ENCODE data around the gene COL1A1. TPM values are rescaled to one million over a fixed set of nuclear protein-coding genes. Genes with fewer than 3 reads are reported as not detected.

The COL1A1 gene
- total and polyA plus RNA-seq, 3 donors from 2014 or later, result 32.5 to 557 (median 35.1) TPM

DNA sequence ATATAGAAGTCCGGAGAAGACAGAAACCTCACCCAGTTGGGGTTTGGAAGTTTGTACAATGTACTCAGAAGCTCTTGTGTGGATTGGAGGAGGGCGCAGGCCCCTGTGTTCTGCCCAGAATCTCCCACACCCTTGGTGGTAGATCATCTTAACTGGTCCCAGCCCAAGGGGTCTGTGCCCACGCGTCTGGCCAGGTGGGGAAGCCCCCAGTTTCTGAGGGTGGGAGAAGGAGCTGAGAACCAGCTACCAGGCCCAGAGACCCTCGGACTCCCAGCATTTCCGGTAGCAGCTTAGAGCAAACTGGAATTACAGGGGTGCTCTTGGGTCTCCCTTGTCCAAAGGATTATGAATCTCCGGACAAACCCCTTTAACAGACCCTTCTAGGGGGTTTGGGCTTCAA lies 48.7 kb downstream of the COL1A1 start:
- Histone ChIP-seq H3K4me1 (peaks cover 53% of the 10 kb centered on the region), H3K4me3 (no peak overlapping the region), H3K27me3 (no peaks in the 10 kb centered on the region), H3K36me3 (ENCODE audit: low read depth, missing control alignments) (no peaks in the 10 kb centered on the region), H3K9me3 (no peaks in the 10 kb centered on the region), H3K27ac (peak overlapping the region; percentile 81 to 84)
- DNase-seq, result no peak
- TF ChIP-seq, protein P1, sequence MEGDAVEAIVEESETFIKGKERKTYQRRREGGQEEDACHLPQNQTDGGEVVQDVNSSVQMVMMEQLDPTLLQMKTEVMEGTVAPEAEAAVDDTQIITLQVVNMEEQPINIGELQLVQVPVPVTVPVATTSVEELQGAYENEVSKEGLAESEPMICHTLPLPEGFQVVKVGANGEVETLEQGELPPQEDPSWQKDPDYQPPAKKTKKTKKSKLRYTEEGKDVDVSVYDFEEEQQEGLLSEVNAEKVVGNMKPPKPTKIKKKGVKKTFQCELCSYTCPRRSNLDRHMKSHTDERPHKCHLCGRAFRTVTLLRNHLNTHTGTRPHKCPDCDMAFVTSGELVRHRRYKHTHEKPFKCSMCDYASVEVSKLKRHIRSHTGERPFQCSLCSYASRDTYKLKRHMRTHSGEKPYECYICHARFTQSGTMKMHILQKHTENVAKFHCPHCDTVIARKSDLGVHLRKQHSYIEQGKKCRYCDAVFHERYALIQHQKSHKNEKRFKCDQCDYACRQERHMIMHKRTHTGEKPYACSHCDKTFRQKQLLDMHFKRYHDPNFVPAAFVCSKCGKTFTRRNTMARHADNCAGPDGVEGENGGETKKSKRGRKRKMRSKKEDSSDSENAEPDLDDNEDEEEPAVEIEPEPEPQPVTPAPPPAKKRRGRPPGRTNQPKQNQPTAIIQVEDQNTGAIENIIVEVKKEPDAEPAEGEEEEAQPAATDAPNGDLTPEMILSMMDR (IDR thresholded peaks at IDR 0.05), result no peak
- TF ChIP-seq POLR2A (IDR thresholded peaks at IDR 0.05), result no peak
- intact Hi-C loops (cut with DNase I; ENCODE audit: low total_unique reads), result no loop called here
- 49 to 53% methylated on average over 5 to 7 of the region's 7 CpGs for WGBS, 2 donors

- 0 to 1% methylated on average over 9 to 12 of the region's 12 CpGs for WGBS, 2 donors
Observed at GRCh38 chr17:50151937-50152547, 49.4 kb downstream of the COL1A1 start.

DNA sequence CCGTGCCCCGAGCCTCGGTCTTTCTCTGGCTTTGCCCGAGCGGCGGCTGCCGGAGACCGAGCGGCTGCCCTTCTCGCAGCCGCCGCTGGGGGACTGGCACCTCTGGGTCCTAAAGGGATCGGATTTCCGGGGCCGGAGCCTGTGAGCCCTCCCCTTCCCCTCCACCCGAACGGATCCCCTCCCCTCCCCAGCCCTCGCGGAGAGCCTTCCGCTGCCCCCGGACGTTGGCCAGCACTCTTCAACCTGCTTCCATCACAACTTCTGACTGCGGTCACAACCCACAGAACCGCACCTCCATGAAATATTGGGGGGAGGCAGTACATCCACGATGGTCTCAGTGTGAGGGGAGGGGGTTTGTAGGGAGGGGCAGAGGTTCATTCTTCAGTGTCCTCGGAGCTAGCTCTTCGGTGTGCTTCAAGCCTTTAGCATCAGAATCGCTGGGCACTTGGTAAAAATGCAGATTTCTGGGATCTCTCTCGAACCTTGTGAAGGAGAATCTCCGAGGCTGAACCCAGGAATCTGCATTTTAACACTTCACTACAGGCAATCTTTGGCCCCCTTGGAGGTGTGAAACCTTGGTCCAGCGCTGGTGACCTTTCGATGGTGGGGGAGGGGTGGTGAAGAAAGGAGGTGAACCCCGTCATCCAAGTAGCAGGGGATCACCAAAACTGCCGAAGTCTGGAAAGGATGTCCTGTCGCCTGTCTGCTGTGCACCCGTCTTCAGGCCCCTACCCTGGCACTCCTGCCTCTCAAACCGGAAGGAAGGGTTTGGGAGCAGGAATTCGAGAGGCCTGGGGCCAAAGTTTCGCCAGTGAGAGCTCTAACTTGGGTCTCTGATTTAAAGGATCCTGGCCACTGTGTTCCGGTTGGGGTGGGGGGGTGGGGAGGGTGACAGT lies 50.1 kb downstream of the COL1A1 start:
- Histone ChIP-seq H3K27me3 (no peaks in the 10 kb centered on the region), H3K36me3 (ENCODE audit: low read depth, missing control alignments) (no peaks in the 10 kb centered on the region), H3K27ac (peak overlapping the region; percentile 81 to 84), H3K4me3 (peak overlapping the region; percentile 69 to 91), H3K9me3 (no peaks in the 10 kb centered on the region), H3K4me1 (peaks cover 67% of the 10 kb centered on the region)
- intact Hi-C loops (cut with DNase I; ENCODE audit: low total_unique reads), result no loop called here
- TF ChIP-seq POLR2A (IDR thresholded peaks at IDR 0.05), result no peak
- TF ChIP-seq, protein P1 (IDR thresholded peaks at IDR 0.05), result peak; percentile 24 to 71 (median 65)
- peak; percentile 95 for DNase-seq
- 1 to 2% methylated on average over 18 to 34 of the region's 40 CpGs for WGBS, 2 donors

More at GRCh38 chr17:50151937-50152547, 49.4 kb downstream of the COL1A1 start:
- TF ChIP-seq, protein P1 (IDR thresholded peaks at IDR 0.05), result peak in 1 of 3 experiments; percentile 12
- TF ChIP-seq POLR2A (IDR thresholded peaks at IDR 0.05), result no peak
- intact Hi-C loops (cut with DNase I; ENCODE audit: low total_unique reads), result no loop called here
- Histone ChIP-seq H3K27ac (peak overlapping the region; percentile 81 to 84), H3K27me3 (no peaks in the 10 kb centered on the region), H3K36me3 (ENCODE audit: low read depth, missing control alignments) (no peaks in the 10 kb centered on the region), H3K4me3 (peak overlapping the region; percentile 69 to 91), H3K4me1 (peaks cover 60% of the 10 kb centered on the region), H3K9me3 (no peaks in the 10 kb centered on the region)
- peak; percentile 97 for DNase-seq

- Histone ChIP-seq H3K27ac (peak within 1 kb of the TSS; percentile 81 to 84), H3K36me3 (ENCODE audit: low read depth, missing control alignments) (no peaks in the 10 kb centered on the region), H3K4me3 (peak within 1 kb of the TSS; percentile 69 to 91), H3K9me3 (no peaks in the 10 kb centered on the region), H3K27me3 (no peaks in the 10 kb centered on the region), H3K4me1 (peaks cover 71% of the 10 kb centered on the region)
- no peak for DNase-seq
- 0% methylated on average over 46 to 61 of the region's 69 CpGs for WGBS, 2 donors
- intact Hi-C loops (cut with DNase I; ENCODE audit: low total_unique reads), result no loop called here
- no peak for TF ChIP-seq POLR2A (IDR thresholded peaks at IDR 0.05)
- TF ChIP-seq, protein P1 (IDR thresholded peaks at IDR 0.05), result no peak
Observed at GRCh38 chr17:50150354-50151040, 50.9 kb downstream of the COL1A1 start, which contains the start of gene PPP1R9B. TSS of gene PPP1R9B (minus strand) at chr17:50150677. CDS start at chr17:50150513, 164 bp downstream.

All from testis (tissue), 3 donors.